SK-N-SH (cell line): Measurements from ENCODE around the gene AQP9. TPM values are rescaled to one million over a fixed set of nuclear protein-coding genes. Genes with fewer than 3 reads are reported as not detected.

Source experiments
- CHD2 ChIP-seq: fragments of 150-350 bp; IDR thresholded peaks from 2 replicates; pipeline ENCODE4 v1.6.1; 2018; ENCODE audit warnings: low read length; ENCODE audit not compliant: partially characterized antibody
- ELF1 ChIP-seq: IDR thresholded peaks from 2 replicates; pipeline ENCODE4 v1.4.0; 2012
- EZH2phosphoT487 ChIP-seq: fragments of 200-600 bp; sonication (generic); IDR thresholded peaks from 2 replicates; pipeline ENCODE4 v1.6.1; 2017; ENCODE audit warnings: low read depth, mixed run types, mild to moderate bottlenecking, antibody characterized with exemption, moderate library complexity, borderline replicate concordance
- FOSL2 ChIP-seq: IDR thresholded peaks from 2 replicates; pipeline ENCODE4 v1.4.0; 2012; ENCODE audit warnings: low read depth, mild to moderate bottlenecking, moderate library complexity, borderline replicate concordance
- FOXJ3 ChIP-seq: sonication (generic); formaldehyde crosslinking; IDR thresholded peaks from 2 replicates; pipeline ENCODE4 v1.5.1; 2020; ENCODE audit warnings: mild to moderate bottlenecking, missing genetic modification reagents
- FOXM1 ChIP-seq: IDR thresholded peaks from 2 replicates; pipeline ENCODE4 v1.4.0; 2012; ENCODE audit warnings: low read depth, mild to moderate bottlenecking
- JUND ChIP-seq: IDR thresholded peaks from 2 replicates; pipeline ENCODE4 v1.4.0; 2012
- MEF2A ChIP-seq: IDR thresholded peaks from 2 replicates; pipeline ENCODE4 v1.4.0; 2012; ENCODE audit warnings: low read depth, borderline replicate concordance
- MXI1 ChIP-seq: IDR thresholded peaks from 2 replicates; pipeline ENCODE4 v1.6.1; 2012; ENCODE audit warnings: mild to moderate bottlenecking, low read depth, low read length, improper control_type of control experiment
- NFIC ChIP-seq: IDR thresholded peaks from 2 replicates; pipeline ENCODE4 v1.4.0; 2012; ENCODE audit warnings: borderline replicate concordance
- NRF1 ChIP-seq: IDR thresholded peaks from 2 replicates; pipeline ENCODE4 v1.6.1; 2012; ENCODE audit warnings: low read depth, mild to moderate bottlenecking, low read length
- POLR2AphosphoS5 ChIP-seq: IDR thresholded peaks from 2 replicates; pipeline ENCODE4 v1.6.1; 2012; ENCODE audit warnings: low read depth, low read length
- RXRA ChIP-seq: IDR thresholded peaks from 2 replicates; pipeline ENCODE4 v1.4.0; 2012; ENCODE audit warnings: low read depth, mild to moderate bottlenecking, borderline replicate concordance
- SIN3A ChIP-seq: IDR thresholded peaks from 2 replicates; pipeline ENCODE4 v1.6.1; 2012; ENCODE audit warnings: low read depth, mild to moderate bottlenecking, low read length, moderate library complexity, borderline replicate concordance
- SMC3 ChIP-seq: IDR thresholded peaks from 2 replicates; pipeline ENCODE4 v1.6.1; 2012; ENCODE audit warnings: low read depth, low read length, improper control_type of control experiment
- TAF1 ChIP-seq: IDR thresholded peaks from 2 replicates; pipeline ENCODE4 v1.6.1; 2012; ENCODE audit warnings: low read depth, mild to moderate bottlenecking, low read length, moderate library complexity, borderline replicate concordance
- TCF12 ChIP-seq: IDR thresholded peaks from 2 replicates; pipeline ENCODE4 v1.4.0; 2012
- TEAD4 ChIP-seq: IDR thresholded peaks from 2 replicates; pipeline ENCODE4 v1.4.0; 2012; ENCODE audit warnings: mild to moderate bottlenecking, borderline replicate concordance; ENCODE audit not compliant: insufficient read depth
- YY1 ChIP-seq: IDR thresholded peaks from 2 replicates; pipeline ENCODE4 v1.4.0; 2012; ENCODE audit warnings: low read depth, mild to moderate bottlenecking
- polyA plus RNA-seq, 3 experiments: library from polyadenylated mRNA; depleted of rRNA; stranded (reverse); fragments of >200 nt; gene quantifications; 2 replicates each; pipeline ENCODE4 v1.2.3, GENCODE V29; 2012
- TF ChIP-seq, protein P1 (sequence below): fragments of 200-600 bp; sonication (generic); IDR thresholded peaks from 2 replicates; pipeline ENCODE4 v1.6.1; 2017; ENCODE audit warnings: antibody characterized with exemption, mild to moderate bottlenecking, moderate library complexity
- TF ChIP-seq, protein P2 (sequence below): fragments of 150-350 bp; IDR thresholded peaks from 2 replicates; pipeline ENCODE4 v1.6.1; 2016; ENCODE audit warnings: mild to moderate bottlenecking, low read depth, low read length
- TF ChIP-seq, protein P3 (sequence below): IDR thresholded peaks from 2 replicates; pipeline ENCODE4 v1.6.1; 2012; ENCODE audit warnings: mild to moderate bottlenecking, low read depth, low read length, moderate library complexity
- TF ChIP-seq, protein P4 (sequence below): IDR thresholded peaks from 2 replicates; pipeline ENCODE4 v1.4.0; 2012; ENCODE audit warnings: low read depth, borderline replicate concordance
- TF ChIP-seq, protein P5 (sequence below): IDR thresholded peaks from 2 replicates; pipeline ENCODE4 v1.4.0; 2012; ENCODE audit warnings: low read depth, borderline replicate concordance

The AQP9 gene
- polyA plus RNA-seq, 1 of the 3 experiments (the other 2 are of a cell fraction): not detected

DNA sequence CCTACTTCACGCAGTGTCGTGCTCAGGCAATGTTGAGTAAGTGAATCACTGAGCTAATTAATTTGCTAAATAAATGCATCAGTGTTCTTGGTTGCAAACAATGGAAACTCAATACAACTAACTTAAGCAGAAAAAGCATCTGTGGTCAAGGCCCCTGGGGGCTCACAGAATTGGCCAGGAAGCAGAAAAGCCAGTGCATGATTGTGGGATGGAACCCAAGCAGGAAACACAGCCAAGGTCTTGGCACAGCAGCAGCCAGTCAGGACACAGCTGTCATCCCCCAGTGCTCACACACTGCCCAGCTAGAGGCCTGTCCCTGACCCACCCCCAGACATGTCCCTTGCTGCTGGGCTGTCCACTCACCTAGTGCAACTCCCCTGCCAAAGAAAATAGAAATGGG, 85.9 kb downstream of the AQP9 start (continued):
- TF ChIP-seq, protein P1, sequence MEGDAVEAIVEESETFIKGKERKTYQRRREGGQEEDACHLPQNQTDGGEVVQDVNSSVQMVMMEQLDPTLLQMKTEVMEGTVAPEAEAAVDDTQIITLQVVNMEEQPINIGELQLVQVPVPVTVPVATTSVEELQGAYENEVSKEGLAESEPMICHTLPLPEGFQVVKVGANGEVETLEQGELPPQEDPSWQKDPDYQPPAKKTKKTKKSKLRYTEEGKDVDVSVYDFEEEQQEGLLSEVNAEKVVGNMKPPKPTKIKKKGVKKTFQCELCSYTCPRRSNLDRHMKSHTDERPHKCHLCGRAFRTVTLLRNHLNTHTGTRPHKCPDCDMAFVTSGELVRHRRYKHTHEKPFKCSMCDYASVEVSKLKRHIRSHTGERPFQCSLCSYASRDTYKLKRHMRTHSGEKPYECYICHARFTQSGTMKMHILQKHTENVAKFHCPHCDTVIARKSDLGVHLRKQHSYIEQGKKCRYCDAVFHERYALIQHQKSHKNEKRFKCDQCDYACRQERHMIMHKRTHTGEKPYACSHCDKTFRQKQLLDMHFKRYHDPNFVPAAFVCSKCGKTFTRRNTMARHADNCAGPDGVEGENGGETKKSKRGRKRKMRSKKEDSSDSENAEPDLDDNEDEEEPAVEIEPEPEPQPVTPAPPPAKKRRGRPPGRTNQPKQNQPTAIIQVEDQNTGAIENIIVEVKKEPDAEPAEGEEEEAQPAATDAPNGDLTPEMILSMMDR: no peak
- peak; percentile 27 for TF ChIP-seq CHD2
- TF ChIP-seq EZH2phosphoT487: no peak
- 0 out of 2 replicates have a peak, but pooled peaks have one; percentile 5 for TF ChIP-seq TCF12
- TF ChIP-seq TAF1: no peak
- TF ChIP-seq, protein P2, sequence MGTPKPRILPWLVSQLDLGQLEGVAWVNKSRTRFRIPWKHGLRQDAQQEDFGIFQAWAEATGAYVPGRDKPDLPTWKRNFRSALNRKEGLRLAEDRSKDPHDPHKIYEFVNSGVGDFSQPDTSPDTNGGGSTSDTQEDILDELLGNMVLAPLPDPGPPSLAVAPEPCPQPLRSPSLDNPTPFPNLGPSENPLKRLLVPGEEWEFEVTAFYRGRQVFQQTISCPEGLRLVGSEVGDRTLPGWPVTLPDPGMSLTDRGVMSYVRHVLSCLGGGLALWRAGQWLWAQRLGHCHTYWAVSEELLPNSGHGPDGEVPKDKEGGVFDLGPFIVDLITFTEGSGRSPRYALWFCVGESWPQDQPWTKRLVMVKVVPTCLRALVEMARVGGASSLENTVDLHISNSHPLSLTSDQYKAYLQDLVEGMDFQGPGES: no peak
- TF ChIP-seq RXRA: no peak
- peak; percentile 69 for TF ChIP-seq MXI1
- no peak for TF ChIP-seq FOSL2
- TF ChIP-seq, protein P3, sequence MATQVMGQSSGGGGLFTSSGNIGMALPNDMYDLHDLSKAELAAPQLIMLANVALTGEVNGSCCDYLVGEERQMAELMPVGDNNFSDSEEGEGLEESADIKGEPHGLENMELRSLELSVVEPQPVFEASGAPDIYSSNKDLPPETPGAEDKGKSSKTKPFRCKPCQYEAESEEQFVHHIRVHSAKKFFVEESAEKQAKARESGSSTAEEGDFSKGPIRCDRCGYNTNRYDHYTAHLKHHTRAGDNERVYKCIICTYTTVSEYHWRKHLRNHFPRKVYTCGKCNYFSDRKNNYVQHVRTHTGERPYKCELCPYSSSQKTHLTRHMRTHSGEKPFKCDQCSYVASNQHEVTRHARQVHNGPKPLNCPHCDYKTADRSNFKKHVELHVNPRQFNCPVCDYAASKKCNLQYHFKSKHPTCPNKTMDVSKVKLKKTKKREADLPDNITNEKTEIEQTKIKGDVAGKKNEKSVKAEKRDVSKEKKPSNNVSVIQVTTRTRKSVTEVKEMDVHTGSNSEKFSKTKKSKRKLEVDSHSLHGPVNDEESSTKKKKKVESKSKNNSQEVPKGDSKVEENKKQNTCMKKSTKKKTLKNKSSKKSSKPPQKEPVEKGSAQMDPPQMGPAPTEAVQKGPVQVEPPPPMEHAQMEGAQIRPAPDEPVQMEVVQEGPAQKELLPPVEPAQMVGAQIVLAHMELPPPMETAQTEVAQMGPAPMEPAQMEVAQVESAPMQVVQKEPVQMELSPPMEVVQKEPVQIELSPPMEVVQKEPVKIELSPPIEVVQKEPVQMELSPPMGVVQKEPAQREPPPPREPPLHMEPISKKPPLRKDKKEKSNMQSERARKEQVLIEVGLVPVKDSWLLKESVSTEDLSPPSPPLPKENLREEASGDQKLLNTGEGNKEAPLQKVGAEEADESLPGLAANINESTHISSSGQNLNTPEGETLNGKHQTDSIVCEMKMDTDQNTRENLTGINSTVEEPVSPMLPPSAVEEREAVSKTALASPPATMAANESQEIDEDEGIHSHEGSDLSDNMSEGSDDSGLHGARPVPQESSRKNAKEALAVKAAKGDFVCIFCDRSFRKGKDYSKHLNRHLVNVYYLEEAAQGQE: no peak
- TF ChIP-seq YY1: no peak
- TF ChIP-seq SMC3: no peak
- TF ChIP-seq NFIC: no peak
- TF ChIP-seq MEF2A: no peak
- TF ChIP-seq TEAD4: no peak
- no peak for TF ChIP-seq SIN3A
- TF ChIP-seq FOXM1: no peak
- no peak for TF ChIP-seq ELF1
- TF ChIP-seq POLR2AphosphoS5: no peak
- no peak for TF ChIP-seq JUND
- TF ChIP-seq, protein P4, sequence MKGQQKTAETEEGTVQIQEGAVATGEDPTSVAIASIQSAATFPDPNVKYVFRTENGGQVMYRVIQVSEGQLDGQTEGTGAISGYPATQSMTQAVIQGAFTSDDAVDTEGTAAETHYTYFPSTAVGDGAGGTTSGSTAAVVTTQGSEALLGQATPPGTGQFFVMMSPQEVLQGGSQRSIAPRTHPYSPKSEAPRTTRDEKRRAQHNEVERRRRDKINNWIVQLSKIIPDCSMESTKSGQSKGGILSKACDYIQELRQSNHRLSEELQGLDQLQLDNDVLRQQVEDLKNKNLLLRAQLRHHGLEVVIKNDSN: no peak
- TF ChIP-seq FOXJ3 (CRISPR knock-in tag): no peak
- TF ChIP-seq, protein P5, sequence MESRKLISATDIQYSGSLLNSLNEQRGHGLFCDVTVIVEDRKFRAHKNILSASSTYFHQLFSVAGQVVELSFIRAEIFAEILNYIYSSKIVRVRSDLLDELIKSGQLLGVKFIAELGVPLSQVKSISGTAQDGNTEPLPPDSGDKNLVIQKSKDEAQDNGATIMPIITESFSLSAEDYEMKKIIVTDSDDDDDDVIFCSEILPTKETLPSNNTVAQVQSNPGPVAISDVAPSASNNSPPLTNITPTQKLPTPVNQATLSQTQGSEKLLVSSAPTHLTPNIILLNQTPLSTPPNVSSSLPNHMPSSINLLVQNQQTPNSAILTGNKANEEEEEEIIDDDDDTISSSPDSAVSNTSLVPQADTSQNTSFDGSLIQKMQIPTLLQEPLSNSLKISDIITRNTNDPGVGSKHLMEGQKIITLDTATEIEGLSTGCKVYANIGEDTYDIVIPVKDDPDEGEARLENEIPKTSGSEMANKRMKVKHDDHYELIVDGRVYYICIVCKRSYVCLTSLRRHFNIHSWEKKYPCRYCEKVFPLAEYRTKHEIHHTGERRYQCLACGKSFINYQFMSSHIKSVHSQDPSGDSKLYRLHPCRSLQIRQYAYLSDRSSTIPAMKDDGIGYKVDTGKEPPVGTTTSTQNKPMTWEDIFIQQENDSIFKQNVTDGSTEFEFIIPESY: no peak
- TF ChIP-seq NRF1: no peak
